ENCODE data around the gene HSD17B11. TPM values are rescaled to one million over a fixed set of nuclear protein-coding genes. Genes with fewer than 3 reads are reported as not detected.
A peak's percentile ranks its signal among the peaks of the same experiment; 100 is the strongest.

Gene HSD17B11
- total and polyA plus RNA-seq, 2 donors from 2014 or later: 39.5 to 48.1 TPM

- H3K4me1 ChIP-seq (ENCODE audit: control insufficient read depth in 2 of 3, insufficient read depth in 2 of 3, low read depth in 1 of 3, low read length in 3 of 3): no peaks in the 10 kb centered on the region
- TF ChIP-seq CTCF (IDR thresholded peaks at IDR 0.05; ENCODE audit: borderline replicate concordance, extremely low read depth, insufficient read depth): no peak
- no peaks in the 10 kb centered on the region for H3K36me3 ChIP-seq (ENCODE audit: control insufficient read depth in 2 of 3, insufficient read depth in 3 of 3, low read length in 3 of 3)
- H3K27me3 ChIP-seq (ENCODE audit: control insufficient read depth, insufficient read depth, low read length): no peaks in the 10 kb centered on the region
- H3K4me3 ChIP-seq (ENCODE audit: low read length in 3 of 3): no peak overlapping the region
- no peak for FAIRE-seq
- H3K27ac ChIP-seq (ENCODE audit: low read depth in 2 of 2, low read length in 2 of 2): no peak overlapping the region
- intact Hi-C loops (cut with DNase I): no loop called here
- DNase-seq: peak in 1 of 5 donors; percentile 10
- H3K9ac ChIP-seq (ENCODE audit: low read length in 3 of 3): no peak overlapping the region
- H3K9me3 ChIP-seq (ENCODE audit: control insufficient read depth in 2 of 3, insufficient read depth in 1 of 3, low read length in 3 of 3): no peaks in the 10 kb centered on the region
Observed at GRCh38 chr4:87354168-87355102, 36.6 kb downstream of the HSD17B11 start.

- DNase-seq: peak in 3 of 5 donors; percentile 15 to 59 (median 15)
- H3K27me3 ChIP-seq (ENCODE audit: control insufficient read depth, insufficient read depth, low read length): no peaks in the 10 kb centered on the region
- peak; percentile 38 for FAIRE-seq
- no peak overlapping the region for H3K9ac ChIP-seq (ENCODE audit: low read length in 3 of 3)
- no peaks in the 10 kb centered on the region for H3K4me1 ChIP-seq (ENCODE audit: control insufficient read depth in 2 of 3, insufficient read depth in 2 of 3, low read depth in 1 of 3, low read length in 3 of 3)
- H3K9me3 ChIP-seq (ENCODE audit: control insufficient read depth in 2 of 3, insufficient read depth in 1 of 3, low read length in 3 of 3): no peaks in the 10 kb centered on the region
- H3K27ac ChIP-seq (ENCODE audit: low read depth in 2 of 2, low read length in 2 of 2): no peak overlapping the region
- intact Hi-C loops (cut with DNase I): no loop called here
- no peak overlapping the region for H3K4me3 ChIP-seq (ENCODE audit: low read length in 3 of 3)
- peak; percentile 43 for TF ChIP-seq CTCF (IDR thresholded peaks at IDR 0.05; ENCODE audit: borderline replicate concordance, extremely low read depth, insufficient read depth)
- no peaks in the 10 kb centered on the region for H3K36me3 ChIP-seq (ENCODE audit: control insufficient read depth in 2 of 3, insufficient read depth in 3 of 3, low read length in 3 of 3)
Observed at GRCh38 chr4:87353592-87353991, 37.4 kb downstream of the HSD17B11 start.

- intact Hi-C loops (cut with DNase I): no loop called here
- H3K27me3 ChIP-seq (ENCODE audit: control insufficient read depth, insufficient read depth, low read length): no peaks in the 10 kb centered on the region
- no peaks in the 10 kb centered on the region for H3K36me3 ChIP-seq (ENCODE audit: control insufficient read depth in 2 of 3, insufficient read depth in 3 of 3, low read length in 3 of 3)
- no peak overlapping the region for H3K9ac ChIP-seq (ENCODE audit: low read length in 3 of 3)
- H3K4me3 ChIP-seq (ENCODE audit: low read length in 3 of 3): no peak overlapping the region
- no peak overlapping the region for H3K27ac ChIP-seq (ENCODE audit: low read depth in 2 of 2, low read length in 2 of 2)
- no peaks in the 10 kb centered on the region for H3K4me1 ChIP-seq (ENCODE audit: control insufficient read depth in 2 of 3, insufficient read depth in 2 of 3, low read depth in 1 of 3, low read length in 3 of 3)
- FAIRE-seq (no peak), DNase-seq (no peak)
- H3K9me3 ChIP-seq (ENCODE audit: control insufficient read depth in 2 of 3, insufficient read depth in 1 of 3, low read length in 3 of 3): peaks cover 0 to 11% (median 0%) of the 10 kb centered on the region in 3 donors
- no peak for TF ChIP-seq CTCF (IDR thresholded peaks at IDR 0.05; ENCODE audit: borderline replicate concordance, extremely low read depth, insufficient read depth)
Observed at GRCh38 chr4:87345139-87345538, 45.8 kb downstream of the HSD17B11 start.

Data from kidney (tissue), 14 donors.